ENCODE data around the gene ZMAT5. TPM values are rescaled to one million over a fixed set of nuclear protein-coding genes. Genes with fewer than 3 reads are reported as not detected.

ZMAT5 gene
- total RNA-seq, 4 donors from 2014 or later = 22.1 to 29.3 (median 26.6) TPM

GRCh38 chr22:29733362-29734201 is 33.2 kb downstream of the ZMAT5 start:
- Histone ChIP-seq H3K4me1 (no peaks in the 10 kb centered on the region), H3K36me3 (peaks cover 0 to 93% (median 0%) of the 10 kb centered on the region in 3 donors), H3K27me3 (no peaks in the 10 kb centered on the region), H3K27ac (no peak overlapping the region), H3K4me3 (no peak overlapping the region), H3K9me3 (no peaks in the 10 kb centered on the region)
- 70 to 73% methylated on average over 15 to 18 of the region's 19 CpGs for WGBS, 2 donors
- TF ChIP-seq EP300 (IDR thresholded peaks at IDR 0.05) (no peak), CTCF (IDR thresholded peaks at IDR 0.05) (no peak), POLR2A (IDR thresholded peaks at IDR 0.05) (no peak)
- DNase-seq (ENCODE audit: low spot score in 2 of 2) = no peak

GRCh38 chr22:29732883-29733282 is 33.9 kb downstream of the ZMAT5 start:
- WGBS, 2 donors = 85 to 86% methylated on average over 5 to 6 of the region's 6 CpGs
- Histone ChIP-seq H3K27me3 (no peaks in the 10 kb centered on the region), H3K4me3 (no peak overlapping the region), H3K4me1 (no peaks in the 10 kb centered on the region), H3K27ac (no peak overlapping the region), H3K36me3 (peaks cover 0 to 86% (median 0%) of the 10 kb centered on the region in 3 donors), H3K9me3 (no peaks in the 10 kb centered on the region)
- DNase-seq (ENCODE audit: low spot score in 2 of 2) = no peak
- TF ChIP-seq POLR2A (IDR thresholded peaks at IDR 0.05) (no peak), EP300 (IDR thresholded peaks at IDR 0.05) (no peak), CTCF (IDR thresholded peaks at IDR 0.05) (no peak)

GRCh38 chr22:29731058-29731850 is 35.6 kb downstream of the ZMAT5 start:
- H3K4me1 ChIP-seq = peaks cover 0 to 5% (median 0%) of the 10 kb centered on the region in 4 donors
- H3K9me3 ChIP-seq = no peaks in the 10 kb centered on the region
- H3K4me3 ChIP-seq = no peak overlapping the region
- WGBS, 2 donors = 82 to 83% methylated on average over 18 of the region's 18 CpGs
- TF ChIP-seq EP300 (IDR thresholded peaks at IDR 0.05) (no peak), CTCF (IDR thresholded peaks at IDR 0.05) (no peak), POLR2A (IDR thresholded peaks at IDR 0.05) (no peak)
- DNase-seq (ENCODE audit: low spot score in 2 of 2) = no peak
- H3K36me3 ChIP-seq = peaks cover 0 to 73% (median 0%) of the 10 kb centered on the region in 3 donors
- H3K27ac ChIP-seq = no peak overlapping the region
- no peaks in the 10 kb centered on the region for H3K27me3 ChIP-seq

GRCh38 chr22:29729161-29729560 is 37.6 kb downstream of the ZMAT5 start:
- TF ChIP-seq CTCF (IDR thresholded peaks at IDR 0.05) (no peak), POLR2A (IDR thresholded peaks at IDR 0.05) (no peak), EP300 (IDR thresholded peaks at IDR 0.05) (no peak)
- peaks cover 0 to 54% (median 0%) of the 10 kb centered on the region in 3 donors for H3K36me3 ChIP-seq
- H3K27me3 ChIP-seq = no peaks in the 10 kb centered on the region
- no peak overlapping the region for H3K27ac ChIP-seq
- peaks cover 0 to 5% (median 0%) of the 10 kb centered on the region in 4 donors for H3K4me1 ChIP-seq
- no peak for DNase-seq (ENCODE audit: low spot score in 2 of 2)
- no peak overlapping the region for H3K4me3 ChIP-seq
- 86 to 95% methylated on average over 16 to 18 of the region's 20 CpGs for WGBS, 2 donors
- H3K9me3 ChIP-seq = no peaks in the 10 kb centered on the region

Measured in tibial nerve (tissue), 4 donors.